ENCODE measurements around the gene ARHGAP36. TPM values are rescaled to one million over a fixed set of nuclear protein-coding genes. Genes with fewer than 3 reads are reported as not detected.

ARHGAP36 gene
- polyA plus RNA-seq, 4 donors = 0.06 to 0.38 (median 0.14) TPM; not detected in 1

DNA sequence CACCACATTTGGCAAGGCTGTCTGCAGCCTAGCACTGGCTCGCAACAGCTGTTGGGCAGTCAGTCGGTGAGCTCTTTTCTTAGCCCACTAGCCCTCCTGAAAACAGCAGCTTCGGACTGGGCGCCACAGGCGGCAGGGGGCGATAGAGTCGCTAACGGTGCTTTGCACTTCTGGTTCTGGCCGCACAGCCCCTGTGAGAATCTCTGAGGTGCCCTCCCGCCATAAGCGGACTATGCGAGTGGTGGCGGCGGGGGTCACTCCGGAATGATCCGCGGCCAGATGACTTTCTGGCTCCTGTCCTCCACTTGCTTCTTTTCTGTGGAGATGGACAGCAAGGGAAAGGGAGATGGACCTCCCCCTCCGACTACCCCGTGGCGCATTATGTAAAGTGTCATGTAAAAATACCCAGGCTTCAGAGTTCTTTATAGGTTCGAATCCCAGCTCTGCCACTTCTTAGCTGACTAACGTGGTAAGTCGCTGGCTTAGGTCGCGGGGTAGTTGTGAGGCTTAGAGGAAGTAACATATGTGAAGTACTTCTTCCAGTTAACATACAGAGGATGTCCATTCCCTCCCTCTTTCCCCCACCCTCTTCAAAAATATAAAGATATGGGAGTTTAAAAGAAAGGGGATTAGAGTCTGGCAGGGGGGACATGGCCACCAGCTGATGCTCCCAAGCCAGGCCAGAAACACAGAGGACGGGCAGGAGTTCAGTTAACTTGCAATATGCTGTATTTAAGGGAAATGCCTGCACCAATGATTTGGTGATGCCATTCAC, 11.0 kb downstream of the ARHGAP36 start:
- peak in 1 of 4 donors; percentile 20 for DNase-seq (ENCODE audit: low read depth in 4 of 4, low spot score in 2 of 4)

DNA sequence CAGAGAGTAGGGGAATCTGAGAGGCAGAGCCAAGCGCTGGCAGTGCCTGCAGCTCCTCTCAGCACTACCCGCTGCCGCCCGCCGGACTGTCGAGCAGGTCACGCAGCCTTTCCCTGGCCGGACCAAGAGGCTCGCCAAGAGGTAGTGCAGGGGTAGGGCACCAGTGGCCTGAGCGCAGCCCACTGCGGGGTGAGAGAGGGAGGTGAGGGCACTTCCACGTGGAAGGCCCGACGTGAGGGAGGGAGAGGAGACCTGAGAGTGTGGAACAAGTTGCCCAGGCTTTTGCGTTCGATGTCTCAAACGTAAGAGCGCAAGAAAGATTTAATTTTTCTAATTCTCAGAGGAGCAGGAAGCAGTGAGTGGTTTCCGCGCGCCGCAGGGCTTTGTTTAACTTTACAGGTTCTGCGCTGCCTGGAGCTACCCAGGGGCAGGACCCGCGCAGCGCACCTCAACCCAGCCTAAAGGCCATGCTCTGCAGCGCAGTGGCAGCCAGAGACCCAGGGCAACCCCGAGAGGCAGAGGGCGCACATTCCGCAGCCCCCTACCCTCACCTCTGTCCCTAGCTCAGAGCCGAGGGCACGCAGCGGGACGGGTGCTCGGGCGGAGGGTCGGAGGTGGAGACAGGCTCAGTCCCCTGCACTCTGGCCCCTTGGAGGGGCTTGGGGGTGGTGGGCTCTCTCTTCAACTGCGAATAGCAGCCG, 14.9 kb downstream of the ARHGAP36 start:
- DNase-seq (ENCODE audit: low read depth in 4 of 4, low spot score in 2 of 4) = no peak

DNA sequence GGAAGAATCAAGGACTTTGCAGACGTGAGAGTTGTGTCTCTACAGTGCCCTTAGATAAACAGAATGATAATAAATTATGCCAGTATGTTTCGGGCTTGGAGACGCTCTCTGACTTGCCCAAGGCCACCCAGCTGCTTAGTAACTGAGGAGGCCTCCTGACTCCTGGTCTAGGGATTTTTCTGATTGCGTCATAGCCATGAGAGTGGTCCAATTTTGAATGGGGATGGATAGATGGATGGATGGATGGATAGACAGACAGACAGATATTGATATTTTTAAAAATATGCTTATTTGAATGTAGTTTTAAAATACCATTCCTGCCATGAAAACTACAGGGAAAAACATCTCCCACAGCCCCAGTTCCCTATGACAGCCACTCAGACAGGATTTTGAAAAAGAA, 15.5 kb downstream of the ARHGAP36 start:
- DNase-seq (ENCODE audit: low read depth in 4 of 4, low spot score in 2 of 4) = no peak

DNA sequence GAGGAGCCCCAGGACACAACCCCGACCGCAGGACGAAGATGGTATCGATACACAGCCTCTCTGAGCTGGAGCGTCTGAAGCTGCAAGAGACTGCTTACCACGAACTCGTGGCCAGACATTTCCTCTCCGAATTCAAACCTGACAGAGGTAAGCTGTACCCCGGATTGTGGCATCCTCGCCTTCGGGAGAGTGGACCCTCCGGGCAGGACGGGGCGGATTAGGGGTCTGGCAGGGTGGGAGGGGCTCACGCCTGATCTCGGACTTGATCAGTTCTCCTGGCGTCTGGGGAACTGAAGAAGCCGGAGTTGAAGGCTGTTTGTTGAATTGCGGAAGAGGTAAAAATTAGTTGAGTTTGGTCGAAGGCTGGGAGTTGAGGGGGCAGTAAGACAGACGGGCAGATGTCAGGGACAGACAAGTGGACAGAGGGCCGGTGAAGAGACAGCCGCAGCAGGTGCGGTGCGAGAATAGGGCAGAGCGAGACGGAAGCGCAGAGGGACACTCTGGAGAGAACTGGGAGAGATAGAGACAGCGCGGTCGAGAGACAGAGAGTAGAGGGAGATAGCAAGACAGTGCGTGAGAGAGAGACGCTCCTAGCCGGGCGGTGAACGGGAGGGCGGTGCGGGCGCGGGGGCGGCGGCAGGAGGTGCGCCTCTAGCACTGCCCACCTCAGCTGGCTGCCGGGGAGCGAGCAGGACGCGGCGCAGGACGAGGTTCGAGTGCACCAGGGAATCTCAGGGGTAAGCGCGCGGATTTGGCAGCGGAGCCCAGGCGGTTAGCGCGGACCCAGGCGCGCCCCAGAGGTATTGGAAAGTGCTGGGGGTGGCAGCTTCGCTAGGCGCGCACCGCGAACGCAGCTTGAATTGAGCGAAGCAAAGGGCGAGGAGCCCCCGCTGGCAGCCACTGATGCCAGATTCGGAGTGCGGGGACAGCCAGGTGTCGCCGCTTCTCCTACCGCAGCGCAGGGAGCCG, 23.9 kb downstream of the ARHGAP36 start:
- no peak for DNase-seq (ENCODE audit: low read depth in 4 of 4, low spot score in 2 of 4)

DNA sequence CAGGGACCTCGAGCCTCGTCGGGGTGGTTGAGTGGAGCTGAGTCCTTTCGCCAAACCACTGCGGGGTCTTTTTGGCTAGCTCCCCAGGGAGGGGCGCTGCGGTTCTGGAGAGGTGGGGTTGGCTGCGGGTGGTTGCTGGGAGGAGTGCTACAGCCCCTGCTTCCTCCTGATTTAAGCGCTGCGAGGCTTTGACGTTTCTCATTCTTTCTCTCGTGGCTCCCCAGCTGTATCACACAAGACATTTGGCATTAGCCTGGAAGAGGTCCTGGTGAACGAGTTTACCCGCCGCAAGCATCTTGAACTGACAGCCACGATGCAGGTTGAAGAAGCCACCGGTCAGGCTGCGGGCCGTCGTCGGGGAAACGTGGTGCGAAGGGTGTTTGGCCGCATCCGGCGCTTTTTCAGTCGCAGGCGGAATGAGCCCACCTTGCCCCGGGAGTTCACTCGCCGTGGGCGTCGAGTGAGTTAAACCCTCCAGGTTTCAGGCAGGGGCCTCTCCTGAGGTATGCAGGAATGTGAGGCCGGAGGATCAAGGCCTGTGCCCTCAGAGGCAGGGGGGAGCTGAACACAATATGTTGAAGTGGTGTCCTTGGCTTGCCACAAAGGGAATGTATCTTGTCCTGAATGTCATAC, 25.5 kb downstream of the ARHGAP36 start:
- no peak for DNase-seq (ENCODE audit: low read depth in 4 of 4, low spot score in 2 of 4)

DNA sequence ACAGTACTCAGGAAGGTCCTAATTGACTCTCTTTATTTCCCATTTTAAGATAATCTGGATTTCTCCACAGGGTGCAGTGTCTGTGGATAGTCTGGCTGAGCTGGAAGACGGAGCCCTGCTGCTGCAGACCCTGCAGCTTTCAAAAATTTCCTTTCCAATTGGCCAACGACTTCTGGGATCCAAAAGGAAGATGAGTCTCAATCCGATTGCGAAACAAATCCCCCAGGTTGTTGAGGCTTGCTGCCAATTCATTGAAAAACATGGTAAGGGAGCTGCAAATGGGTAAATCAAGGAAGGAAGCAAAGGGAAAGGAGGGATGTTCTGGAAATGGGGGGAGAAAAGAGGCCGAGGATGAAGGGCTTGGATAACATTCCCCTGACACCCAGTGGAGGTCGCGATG, 26.0 kb downstream of the ARHGAP36 start:
- no peak for DNase-seq (ENCODE audit: low read depth in 4 of 4, low spot score in 2 of 4)

DNA sequence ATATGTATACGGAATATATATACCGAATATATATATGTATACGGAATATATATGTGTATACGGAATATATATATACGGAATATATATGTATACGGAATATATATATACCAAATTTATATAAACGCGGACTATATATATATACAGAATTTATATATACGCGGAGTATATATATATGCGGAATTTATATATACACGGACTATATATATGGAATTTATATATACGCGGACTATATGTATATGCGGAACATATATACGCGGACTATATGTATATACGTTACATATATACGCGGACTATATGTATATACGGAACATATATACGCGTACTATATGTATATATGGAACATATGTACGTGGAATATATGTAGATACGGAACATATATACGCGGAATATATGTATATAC, 78.6 kb downstream of the ARHGAP36 start:
- no peak for DNase-seq (ENCODE audit: low read depth in 4 of 4, low spot score in 2 of 4)

DNA sequence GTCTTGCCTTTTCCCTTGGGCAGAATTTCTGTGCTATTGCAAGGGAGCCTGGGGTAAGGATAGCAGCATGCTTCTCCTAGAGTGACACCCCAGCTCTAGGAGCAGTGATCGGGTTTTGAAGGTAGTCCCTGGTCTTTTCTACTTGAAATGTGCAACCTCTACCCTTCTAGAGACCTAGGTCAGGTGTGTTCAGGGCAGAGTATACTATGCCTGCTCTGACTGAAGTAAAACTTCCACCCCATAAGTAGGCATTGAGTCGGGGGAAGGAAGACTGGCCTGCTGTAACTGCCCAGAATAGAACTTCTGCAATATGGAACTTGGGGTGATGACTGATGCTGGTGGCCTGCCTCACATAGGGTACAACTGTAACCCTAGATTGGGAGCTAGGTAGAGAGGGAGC, 80.9 kb downstream of the ARHGAP36 start:
- no peak for DNase-seq (ENCODE audit: low read depth in 4 of 4, low spot score in 2 of 4)

Other genes with a start within 250 kb of the ARHGAP36 start
- gene ENOX2, start 155.1 kb upstream of the ARHGAP36 start, polyA plus RNA-seq (ENCODE audit: insufficient read length in 4 of 4) = 10 to 100 TPM in 3 of 4 donors, 1 to 10 TPM in 1; 5.7 to 17.4 (median 16.1) TPM
- 10 to 100 TPM; 13.2 to 24.5 (median 20.9) TPM for gene IGSF1, start 231.0 kb downstream of the ARHGAP36 start, polyA plus RNA-seq (ENCODE audit: insufficient read length in 4 of 4)

All from left renal cortex interstitium (tissue), 4 donors.